OCI-LY1 (cell line): Measurements from ENCODE around the gene GLI2.

Source experiments
- H2AFZ ChIP-seq: fragments of 200-600 bp; sonication (generic), shearing (Covaris generic); 2 replicates; pipeline ENCODE4 v1.6.0; 2014; ENCODE audit warnings: antibody characterized with exemption, mild to moderate bottlenecking, low read length
- H3F3A ChIP-seq: fragments of 200-600 bp; sonication (generic), shearing (Covaris generic); 2 replicates; pipeline ENCODE4 v1.6.0; 2014; ENCODE audit warnings: mild to moderate bottlenecking, antibody characterized with exemption, low read length, moderate library complexity; ENCODE audit not compliant: insufficient read depth
- H3K27ac ChIP-seq: fragments of 200-600 bp; sonication (generic); 2 replicates; pipeline ENCODE4 v1.5.1; 2014; ENCODE audit warnings: low read length, mixed run types, mild to moderate bottlenecking, low read depth; ENCODE audit not compliant: poor library complexity, severe bottlenecking
- H3K27me3 ChIP-seq: fragments of 200-600 bp; sonication (generic); 2 replicates; pipeline ENCODE4 v1.6.0; 2014; ENCODE audit warnings: antibody characterized with exemption, mild to moderate bottlenecking, low read length, moderate library complexity; ENCODE audit not compliant: insufficient read depth
- H3K36me3 ChIP-seq: fragments of 200-600 bp; sonication (generic); 2 replicates; pipeline ENCODE4 v1.6.1; 2014; ENCODE audit warnings: mild to moderate bottlenecking, antibody characterized with exemption, low read length, moderate library complexity, mixed read lengths; ENCODE audit not compliant: insufficient read depth
- H3K4me1 ChIP-seq: fragments of 200-600 bp; sonication (generic); 2 replicates; pipeline ENCODE4 v1.5.1; 2014; ENCODE audit warnings: mild to moderate bottlenecking, low read length, moderate library complexity; ENCODE audit not compliant: insufficient read depth, severe bottlenecking
- H3K4me2 ChIP-seq: fragments of 200-600 bp; sonication (generic), shearing (Covaris generic); 2 replicates; pipeline ENCODE4 v1.6.1; 2014; ENCODE audit warnings: low read length
- H3K4me3 ChIP-seq: fragments of 200-600 bp; sonication (generic); 2 replicates; pipeline ENCODE4 v1.5.1; 2014; ENCODE audit warnings: low read length, low read depth, mild to moderate bottlenecking, mixed read lengths; ENCODE audit not compliant: poor library complexity, severe bottlenecking
- H3K79me2 ChIP-seq: fragments of 200-600 bp; shearing (Covaris generic); 2 replicates; pipeline ENCODE4 v1.6.1; 2016; ENCODE audit warnings: mixed run types, low read length, mixed read lengths; ENCODE audit not compliant: insufficient read depth
- H3K9ac ChIP-seq: fragments of 200-600 bp; sonication (generic), shearing (Covaris generic); 2 replicates; pipeline ENCODE4 v1.6.1; 2014; ENCODE audit warnings: mild to moderate bottlenecking, low read length, mixed read lengths
- H3K9me2 ChIP-seq: fragments of 200-600 bp; sonication (generic), shearing (Covaris generic); 2 replicates; pipeline ENCODE4 v1.6.1; 2014; ENCODE audit warnings: low read depth, mild to moderate bottlenecking, low read length, mixed read lengths
- H3K9me3 ChIP-seq: fragments of 200-600 bp; shearing (Covaris generic); 2 replicates; pipeline ENCODE4 v1.6.1; 2014; ENCODE audit warnings: low read length, mixed read lengths
- H4K20me1 ChIP-seq: fragments of 200-600 bp; sonication (generic), shearing (Covaris generic); 2 replicates; pipeline ENCODE4 v1.6.0; 2016; ENCODE audit warnings: mild to moderate bottlenecking, low read length; ENCODE audit not compliant: insufficient read depth
- EZH2 ChIP-seq: fragments of 200-600 bp; sonication (generic), shearing (Covaris generic); IDR thresholded peaks from 2 replicates; pipeline ENCODE4 v1.8.0; 2017; ENCODE audit warnings: borderline replicate concordance, mixed run types, mild to moderate bottlenecking, antibody characterized with exemption, low read length, moderate library complexity, mixed read lengths
- TF ChIP-seq, protein P1 (sequence below): fragments of 200-600 bp; sonication (generic), shearing (Covaris generic); IDR thresholded peaks from 2 replicates; pipeline ENCODE4 v1.5.1; 2017; ENCODE audit warnings: mild to moderate bottlenecking, antibody characterized with exemption, low read length, moderate library complexity, mixed read lengths

GLI2 gene

DNA sequence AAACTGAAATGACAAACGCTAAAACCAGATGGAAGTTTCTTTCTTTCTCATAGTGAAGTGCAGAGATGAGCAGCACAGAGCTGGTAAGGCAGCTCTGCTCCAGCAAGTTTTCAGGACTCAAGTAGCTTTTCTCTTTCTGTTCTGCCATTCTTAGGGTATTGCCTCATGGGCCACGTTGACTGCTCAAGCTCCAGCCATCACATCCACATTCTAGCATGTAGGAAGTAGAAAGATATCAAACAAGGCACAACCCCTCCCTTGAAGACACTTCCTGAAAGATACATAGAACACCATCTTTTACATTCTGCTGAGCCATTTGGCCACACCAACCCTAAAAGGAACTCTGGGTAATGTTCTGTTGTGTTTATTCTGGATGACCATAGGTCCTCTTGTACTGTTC lies 48.5 kb upstream of the GLI2 start:
- Histone ChIP-seq H3K4me1 (no peaks in the 10 kb centered on the region), H3K9ac (no peak overlapping the region), H3K9me3 (no peaks in the 10 kb centered on the region), H3K27ac (no peak overlapping the region), H2AFZ (no peak overlapping the region), H3K36me3 (no peaks in the 10 kb centered on the region), H3K79me2 (no peaks in the 10 kb centered on the region), H3K27me3 (0 out of 2 replicates have a peak, but pooled peaks cover 3% of the 10 kb centered on the region), H3K9me2 (no peaks in the 10 kb centered on the region), H3F3A (no peaks in the 10 kb centered on the region), H4K20me1 (no peaks in the 10 kb centered on the region), H3K4me2 (no peak overlapping the region), H3K4me3 (no peak overlapping the region)
- TF ChIP-seq, protein P1, sequence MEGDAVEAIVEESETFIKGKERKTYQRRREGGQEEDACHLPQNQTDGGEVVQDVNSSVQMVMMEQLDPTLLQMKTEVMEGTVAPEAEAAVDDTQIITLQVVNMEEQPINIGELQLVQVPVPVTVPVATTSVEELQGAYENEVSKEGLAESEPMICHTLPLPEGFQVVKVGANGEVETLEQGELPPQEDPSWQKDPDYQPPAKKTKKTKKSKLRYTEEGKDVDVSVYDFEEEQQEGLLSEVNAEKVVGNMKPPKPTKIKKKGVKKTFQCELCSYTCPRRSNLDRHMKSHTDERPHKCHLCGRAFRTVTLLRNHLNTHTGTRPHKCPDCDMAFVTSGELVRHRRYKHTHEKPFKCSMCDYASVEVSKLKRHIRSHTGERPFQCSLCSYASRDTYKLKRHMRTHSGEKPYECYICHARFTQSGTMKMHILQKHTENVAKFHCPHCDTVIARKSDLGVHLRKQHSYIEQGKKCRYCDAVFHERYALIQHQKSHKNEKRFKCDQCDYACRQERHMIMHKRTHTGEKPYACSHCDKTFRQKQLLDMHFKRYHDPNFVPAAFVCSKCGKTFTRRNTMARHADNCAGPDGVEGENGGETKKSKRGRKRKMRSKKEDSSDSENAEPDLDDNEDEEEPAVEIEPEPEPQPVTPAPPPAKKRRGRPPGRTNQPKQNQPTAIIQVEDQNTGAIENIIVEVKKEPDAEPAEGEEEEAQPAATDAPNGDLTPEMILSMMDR: no peak
- no peak for TF ChIP-seq EZH2

DNA sequence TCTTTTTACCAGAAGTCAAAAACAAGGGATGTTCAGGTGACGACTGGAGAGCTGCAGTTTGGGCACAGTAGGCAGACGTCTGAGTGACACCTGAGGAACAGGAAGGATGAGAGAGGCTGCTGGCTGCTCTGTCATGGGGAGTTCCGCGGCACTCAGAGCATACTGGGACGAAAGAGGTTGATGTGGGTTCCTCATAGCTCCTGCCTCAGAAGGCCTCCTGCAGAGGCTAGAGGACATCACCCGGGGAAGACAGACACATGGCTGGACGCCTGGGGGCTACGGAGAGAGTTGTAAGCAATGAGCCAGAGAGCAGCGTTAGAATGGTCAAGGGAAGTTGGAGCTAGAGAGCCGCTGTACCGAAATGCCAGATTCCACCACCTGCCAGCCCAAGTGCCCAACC lies 45.1 kb upstream of the GLI2 start:
- no peak overlapping the region for H3K9ac ChIP-seq
- H3K4me1 ChIP-seq: no peaks in the 10 kb centered on the region
- H3K4me3 ChIP-seq: no peak overlapping the region
- H2AFZ ChIP-seq: no peak overlapping the region
- H3K79me2 ChIP-seq: no peaks in the 10 kb centered on the region
- no peaks in the 10 kb centered on the region for H3F3A ChIP-seq
- TF ChIP-seq, protein P1: no peak
- TF ChIP-seq EZH2: no peak
- H4K20me1 ChIP-seq: no peaks in the 10 kb centered on the region
- H3K36me3 ChIP-seq: no peaks in the 10 kb centered on the region
- no peaks in the 10 kb centered on the region for H3K9me2 ChIP-seq
- no peaks in the 10 kb centered on the region for H3K9me3 ChIP-seq
- no peak overlapping the region for H3K4me2 ChIP-seq
- H3K27me3 ChIP-seq: no peaks in the 10 kb centered on the region
- no peak overlapping the region for H3K27ac ChIP-seq

DNA sequence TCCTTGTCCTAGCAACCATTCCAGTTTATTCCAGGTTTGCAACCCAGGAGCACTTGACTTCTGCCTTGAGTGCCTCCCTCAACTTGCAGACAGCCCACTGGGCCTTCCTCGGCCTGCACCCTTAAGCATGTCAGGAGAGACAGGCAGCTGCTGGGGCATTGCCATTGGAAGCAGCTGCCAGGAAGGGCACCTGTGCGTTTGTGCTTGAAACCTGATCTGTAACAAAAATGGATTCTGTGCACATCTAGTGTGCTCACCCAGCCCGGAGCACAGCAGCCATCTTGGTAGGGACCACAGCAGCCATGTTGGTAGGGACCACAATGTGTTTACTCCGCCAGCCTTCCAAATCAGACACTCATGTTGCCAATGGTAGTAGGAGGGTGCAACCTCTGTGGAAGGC lies 44.3 kb upstream of the GLI2 start:
- H3K79me2 ChIP-seq: no peaks in the 10 kb centered on the region
- no peak overlapping the region for H2AFZ ChIP-seq
- no peaks in the 10 kb centered on the region for H3K36me3 ChIP-seq
- H3K4me1 ChIP-seq: no peaks in the 10 kb centered on the region
- H3K9ac ChIP-seq: no peak overlapping the region
- H3K9me2 ChIP-seq: no peaks in the 10 kb centered on the region
- H3K4me2 ChIP-seq: no peak overlapping the region
- no peaks in the 10 kb centered on the region for H3K9me3 ChIP-seq
- no peaks in the 10 kb centered on the region for H3F3A ChIP-seq
- peaks cover 6% of the 10 kb centered on the region; the same call in 1 of the 2 replicates for H3K27me3 ChIP-seq
- TF ChIP-seq EZH2: no peak
- TF ChIP-seq, protein P1: no peak
- no peaks in the 10 kb centered on the region for H4K20me1 ChIP-seq
- H3K27ac ChIP-seq: no peak overlapping the region
- H3K4me3 ChIP-seq: no peak overlapping the region
